Stimulated activated CD4-positive, alpha-beta T cell treated with anti-CD3 and anti-CD28 coated beads, Interleukin-4, amount 100 ng/mL, for 24 hours (primary cell): ENCODE results near the gene ZNF804B.

Experiments used
- DNase-seq: peaks from one replicate; pipeline ENCODE4 v3.0.0-alpha.2; 2020

Gene ZNF804B

GRCh38 chr7:88842201-88842600 lies 82.7 kb downstream of the ZNF804B start:
- DNase-seq, result no peak

GRCh38 chr7:88845091-88845490 lies 85.6 kb downstream of the ZNF804B start:
- DNase-seq, result no peak

GRCh38 chr7:88851220-88851619 lies 91.7 kb downstream of the ZNF804B start:
- no peak for DNase-seq

GRCh38 chr7:88859288-88859687 lies 99.8 kb downstream of the ZNF804B start:
- DNase-seq, result no peak

GRCh38 chr7:88866265-88866863 lies 106.9 kb downstream of the ZNF804B start:
- DNase-seq, result no peak

GRCh38 chr7:88867158-88867557 lies 107.7 kb downstream of the ZNF804B start:
- no peak for DNase-seq

- no peak for DNase-seq
These were observed 109.0 kb downstream of the ZNF804B start for GRCh38 chr7:88868456-88868855.

GRCh38 chr7:88881136-88881535 lies 121.6 kb downstream of the ZNF804B start:
- DNase-seq, result no peak

- no peak for DNase-seq
These were observed 125.6 kb downstream of the ZNF804B start for GRCh38 chr7:88885131-88885530.

GRCh38 chr7:88888684-88889083 lies 129.2 kb downstream of the ZNF804B start:
- DNase-seq, result no peak

GRCh38 chr7:88910516-88910915 lies 151.0 kb downstream of the ZNF804B start:
- no peak for DNase-seq

GRCh38 chr7:88912852-88913251 lies 153.4 kb downstream of the ZNF804B start:
- DNase-seq, result no peak

GRCh38 chr7:88915615-88916014 lies 156.1 kb downstream of the ZNF804B start:
- DNase-seq, result no peak

GRCh38 chr7:88919478-88920131 lies 160.1 kb downstream of the ZNF804B start:
- DNase-seq, result no peak

GRCh38 chr7:88922944-88923343 lies 163.4 kb downstream of the ZNF804B start:
- DNase-seq, result no peak

GRCh38 chr7:88928276-88928675 lies 168.8 kb downstream of the ZNF804B start:
- no peak for DNase-seq

GRCh38 chr7:88929719-88930118 lies 170.2 kb downstream of the ZNF804B start:
- no peak for DNase-seq

- DNase-seq, result no peak
These were observed 173.8 kb downstream of the ZNF804B start for GRCh38 chr7:88933285-88933684.

- DNase-seq, result no peak
These were observed 183.5 kb downstream of the ZNF804B start for GRCh38 chr7:88942815-88943501.

- DNase-seq, result no peak
These were observed 192.3 kb downstream of the ZNF804B start for GRCh38 chr7:88951826-88952225.

- no peak for DNase-seq
These were observed 204.9 kb downstream of the ZNF804B start for GRCh38 chr7:88964418-88964817.

- DNase-seq, result no peak
These were observed 205.9 kb downstream of the ZNF804B start for GRCh38 chr7:88965371-88965770.

GRCh38 chr7:88967432-88967831 lies 207.9 kb downstream of the ZNF804B start:
- no peak for DNase-seq

- no peak for DNase-seq
These were observed 209.7 kb downstream of the ZNF804B start for GRCh38 chr7:88969167-88969566.
